Erythroblast (primary cell): ENCODE results near the gene ANTXR1.
"Not testable (repeated sequence)": the region's sequence is repeated elsewhere in the genome, so short reads cannot be mapped to it uniquely, and the experiment has no call there.

Experiments
- DNase-seq, 2 experiments: peaks; one replicate each; lab custom pipeline; 2025; lab: John Stamatoyannopoulos, UW
- GATA1 ChIP-seq: IDR thresholded peaks from 2 replicates; pipeline ENCODE4 v1.6.1; 2011; ENCODE audit warnings: low read depth, mild to moderate bottlenecking, control low read depth, low read length, moderate library complexity
- POLR2A ChIP-seq: IDR thresholded peaks from 2 replicates; pipeline ENCODE4 v1.6.1; 2011; ENCODE audit warnings: mild to moderate bottlenecking, low read length

Gene ANTXR1

GRCh38 chr2:69241664-69242514 is 228.9 kb downstream of the ANTXR1 start:
- TF ChIP-seq POLR2A (no peak), GATA1 (no peak)
- no peak for DNase-seq

- TF ChIP-seq POLR2A (no peak), GATA1 (no peak)
- DNase-seq = no peak
These were observed 229.7 kb downstream of the ANTXR1 start for GRCh38 chr2:69242651-69243051.

GRCh38 chr2:69243652-69244051 is 230.7 kb downstream of the ANTXR1 start:
- TF ChIP-seq POLR2A (no peak), GATA1 (no peak)
- no peak for DNase-seq

GRCh38 chr2:69244882-69245281 is 231.9 kb downstream of the ANTXR1 start:
- TF ChIP-seq GATA1 = no peak
- TF ChIP-seq POLR2A = no peak
- DNase-seq = no peak

- TF ChIP-seq POLR2A (no peak), GATA1 (no peak)
- no peak for DNase-seq
These were observed 234.6 kb downstream of the ANTXR1 start for GRCh38 chr2:69247583-69247982.

GRCh38 chr2:69248232-69248631 is 235.3 kb downstream of the ANTXR1 start:
- DNase-seq = no peak
- TF ChIP-seq GATA1 = no peak
- TF ChIP-seq POLR2A = no peak

GRCh38 chr2:69250981-69251380 is 238.0 kb downstream of the ANTXR1 start:
- no peak for DNase-seq
- TF ChIP-seq POLR2A = no peak
- no peak for TF ChIP-seq GATA1

GRCh38 chr2:69251943-69252342 is 239.0 kb downstream of the ANTXR1 start:
- no peak for TF ChIP-seq POLR2A
- no peak for TF ChIP-seq GATA1
- no peak for DNase-seq

GRCh38 chr2:69253112-69253511 is 240.1 kb downstream of the ANTXR1 start:
- DNase-seq = no peak

GRCh38 chr2:69253611-69254301 is 240.8 kb downstream of the ANTXR1 start:
- TF ChIP-seq GATA1 = no peak
- TF ChIP-seq POLR2A = no peak

More at GRCh38 chr2:69253112-69253511, 240.1 kb downstream of the ANTXR1 start:
- no peak for TF ChIP-seq POLR2A
- no peak for TF ChIP-seq GATA1

GRCh38 chr2:69255760-69256159 is 242.8 kb downstream of the ANTXR1 start:
- TF ChIP-seq POLR2A (no peak), GATA1 (no peak)
- DNase-seq = no peak

More at GRCh38 chr2:69253611-69254301, 240.8 kb downstream of the ANTXR1 start:
- DNase-seq = no peak

GRCh38 chr2:69259994-69260591 is 247.1 kb downstream of the ANTXR1 start:
- DNase-seq = not testable (repeated sequence)

- no peak for TF ChIP-seq POLR2A
- TF ChIP-seq GATA1 = no peak
- no peak for DNase-seq
These were observed 247.7 kb downstream of the ANTXR1 start for GRCh38 chr2:69260666-69261065.

- TF ChIP-seq POLR2A = no peak
- DNase-seq = no peak
These were observed 256.4 kb downstream of the ANTXR1 start for GRCh38 chr2:69269330-69269729.
